Measurements from ENCODE around the gene TCEA2. TPM values are rescaled to one million over a fixed set of nuclear protein-coding genes. Genes with fewer than 3 reads are reported as not detected.

TCEA2 gene
- total and polyA plus RNA-seq, 2 experiments from 2014 or later, result 96.0 to 169 TPM

GRCh38 chr20:64036346-64037198 is 26.4 kb upstream of the TCEA2 start:
- Histone ChIP-seq H3K4me3 (no peak overlapping the region), H3K27ac (no peak overlapping the region), H3K36me3 (peaks cover 7% of the 10 kb centered on the region), H3K4me1 (ENCODE audit: low read depth) (peaks cover 8% of the 10 kb centered on the region), H3K27me3 (peaks cover 47% of the 10 kb centered on the region), H3K9me3 (ENCODE audit: low read depth) (no peaks in the 10 kb centered on the region)
- no peak for TF ChIP-seq CTCF (IDR thresholded peaks at IDR 0.05; ENCODE audit: low read depth, low read length)
- DNase-seq (ENCODE audit: low read depth in 1 of 2, low spot score in 1 of 2), result no peak

GRCh38 chr20:64037199-64037497 is 25.9 kb upstream of the TCEA2 start:
- Histone ChIP-seq H3K4me1 (ENCODE audit: low read depth) (peaks cover 8% of the 10 kb centered on the region), H3K36me3 (peaks cover 2% of the 10 kb centered on the region), H3K27ac (no peak overlapping the region), H3K27me3 (peaks cover 53% of the 10 kb centered on the region), H3K9me3 (ENCODE audit: low read depth) (no peaks in the 10 kb centered on the region), H3K4me3 (no peak overlapping the region)
- TF ChIP-seq CTCF (IDR thresholded peaks at IDR 0.05; ENCODE audit: low read depth, low read length), result no peak
- DNase-seq (ENCODE audit: low read depth in 1 of 2, low spot score in 1 of 2), result no peak

GRCh38 chr20:64037498-64038213 is 25.3 kb upstream of the TCEA2 start:
- no peak for TF ChIP-seq CTCF (IDR thresholded peaks at IDR 0.05; ENCODE audit: low read depth, low read length)
- Histone ChIP-seq H3K4me3 (no peak overlapping the region), H3K36me3 (no peaks in the 10 kb centered on the region), H3K27ac (no peak overlapping the region), H3K9me3 (ENCODE audit: low read depth) (no peaks in the 10 kb centered on the region), H3K27me3 (peaks cover 57% of the 10 kb centered on the region), H3K4me1 (ENCODE audit: low read depth) (peaks cover 8% of the 10 kb centered on the region)
- DNase-seq (ENCODE audit: low read depth in 1 of 2, low spot score in 1 of 2), result no peak

- TF ChIP-seq CTCF (IDR thresholded peaks at IDR 0.05; ENCODE audit: low read depth, low read length), result no peak
- H3K4me1 ChIP-seq (ENCODE audit: low read depth), result peaks cover 8% of the 10 kb centered on the region
- no peak overlapping the region for H3K27ac ChIP-seq
- no peaks in the 10 kb centered on the region for H3K36me3 ChIP-seq
- peak overlapping the region; percentile 25 for H3K4me3 ChIP-seq
- DNase-seq (ENCODE audit: low read depth in 1 of 2, low spot score in 1 of 2), result no peak
- peaks cover 61% of the 10 kb centered on the region for H3K27me3 ChIP-seq
- H3K9me3 ChIP-seq (ENCODE audit: low read depth), result no peaks in the 10 kb centered on the region
Measured at GRCh38 chr20:64038224-64038564, 24.8 kb upstream of the TCEA2 start.

GRCh38 chr20:64038565-64039292 is 24.3 kb upstream of the TCEA2 start:
- peak overlapping the region; percentile 25 for H3K4me3 ChIP-seq
- no peaks in the 10 kb centered on the region for H3K9me3 ChIP-seq (ENCODE audit: low read depth)
- peaks cover 66% of the 10 kb centered on the region for H3K27me3 ChIP-seq
- H3K27ac ChIP-seq, result no peak overlapping the region
- peak; percentile 68 to 83 for DNase-seq (ENCODE audit: low read depth in 1 of 2, low spot score in 1 of 2)
- peak; percentile 73 for TF ChIP-seq CTCF (IDR thresholded peaks at IDR 0.05; ENCODE audit: low read depth, low read length)
- H3K36me3 ChIP-seq, result no peaks in the 10 kb centered on the region
- H3K4me1 ChIP-seq (ENCODE audit: low read depth), result peaks cover 8% of the 10 kb centered on the region

Data from cardiac muscle cell (in vitro differentiated cells and primary cell).